Neural cell (in vitro differentiated cells): ENCODE measurements around the gene ADCY2. TPM values are rescaled to one million over a fixed set of nuclear protein-coding genes. Genes with fewer than 3 reads are reported as not detected.

Experiments used
- H2AFZ ChIP-seq: fragments of 200-600, 300-800 bp; sonication (generic), shearing (Covaris generic); 2 replicates; pipeline ENCODE4 v1.6.0; 2014; ENCODE audit warnings: low read depth, mild to moderate bottlenecking, antibody characterized with exemption, low read length, moderate library complexity
- H3F3A ChIP-seq: fragments of 200-600 bp; shearing (Covaris generic); 2 replicates; pipeline ENCODE4 v1.6.1; 2016; ENCODE audit warnings: mild to moderate bottlenecking, moderate library complexity, mixed read lengths, antibody characterized with exemption, low read length; ENCODE audit not compliant: insufficient read depth, poor library complexity, severe bottlenecking
- H3K27ac ChIP-seq: fragments of 200-600, 300-800 bp; sonication (generic), shearing (Covaris generic); 2 replicates; pipeline ENCODE4 v1.5.1; 2014; ENCODE audit warnings: mild to moderate bottlenecking, low read length, moderate library complexity
- H3K27me3 ChIP-seq: fragments of 300-800, 200-600 bp; sonication (generic), shearing (Covaris generic); 2 replicates; pipeline ENCODE4 v1.6.0; 2014; ENCODE audit warnings: mild to moderate bottlenecking, low read depth, low read length, moderate library complexity; ENCODE audit not compliant: insufficient read depth
- H3K36me3 ChIP-seq: fragments of 300-800, 200-600 bp; sonication (generic), shearing (Covaris generic); 2 replicates; pipeline ENCODE4 v1.5.1; 2014; ENCODE audit warnings: mild to moderate bottlenecking, antibody characterized with exemption, low read length, moderate library complexity; ENCODE audit not compliant: insufficient read depth
- H3K4me2 ChIP-seq: fragments of 300-800, 200-600 bp; sonication (generic), shearing (Covaris generic); 2 replicates; pipeline ENCODE4 v1.6.0; 2014; ENCODE audit warnings: mild to moderate bottlenecking, low read length
- H3K4me3 ChIP-seq: fragments of 300-800, 200-600 bp; sonication (generic), shearing (Covaris generic); 2 replicates; pipeline ENCODE4 v1.5.1; 2014; ENCODE audit warnings: mild to moderate bottlenecking, low read length, moderate library complexity
- H3K79me2 ChIP-seq: fragments of 200-600 bp; shearing (Covaris generic); replicated peaks from 2 replicates; pipeline ENCODE4 v1.6.0; 2014; ENCODE audit warnings: mild to moderate bottlenecking, low read length, moderate library complexity; ENCODE audit not compliant: insufficient read depth
- H3K9ac ChIP-seq: fragments of 300-800, 200-600 bp; sonication (generic), shearing (Covaris generic); 2 replicates; pipeline ENCODE4 v1.6.1; 2016; ENCODE audit warnings: mild to moderate bottlenecking, low read length, mixed read lengths
- H3K9me2 ChIP-seq: fragments of 200-600 bp; shearing (Covaris generic); 2 replicates; pipeline ENCODE4 v1.6.1; 2016; ENCODE audit warnings: mild to moderate bottlenecking, low read length, mixed read lengths; ENCODE audit not compliant: insufficient read depth
- H3K9me3 ChIP-seq: fragments of 200-600, 300-800 bp; sonication (generic), shearing (Covaris generic); 2 replicates; pipeline ENCODE4 v1.6.1; 2016; ENCODE audit warnings: mild to moderate bottlenecking, mixed run types, low read length, moderate library complexity, mixed read lengths
- H4K20me1 ChIP-seq: fragments of 200-600 bp; shearing (Covaris generic); 2 replicates; pipeline ENCODE4 v1.6.1; 2016; ENCODE audit warnings: mild to moderate bottlenecking, mixed run types; ENCODE audit not compliant: insufficient read depth
- CTCF ChIP-seq: fragments of 450-650 bp; IDR thresholded peaks from 2 replicates; pipeline ENCODE4 v1.5.1; 2014; ENCODE audit warnings: antibody characterized with exemption, mild to moderate bottlenecking, moderate library complexity; ENCODE audit not compliant: poor library complexity, severe bottlenecking
- EP300 ChIP-seq: fragments of 450-650 bp; conservative IDR thresholded peaks from 2 replicates; pipeline ENCODE4 v1.6.1; 2014; ENCODE audit warnings: antibody characterized with exemption, mild to moderate bottlenecking, moderate library complexity; ENCODE audit not compliant: poor library complexity, severe bottlenecking
- EZH2 ChIP-seq: fragments of 200-600, 300-800 bp; shearing (Covaris generic), sonication (generic); IDR thresholded peaks from 2 replicates; pipeline ENCODE4 v1.6.1; 2014; ENCODE audit warnings: antibody characterized with exemption, low read length, borderline replicate concordance, mild to moderate bottlenecking; ENCODE audit not compliant: insufficient read depth, poor library complexity, severe bottlenecking
- MXI1 ChIP-seq: fragments of 450-650 bp; conservative IDR thresholded peaks from 2 replicates; pipeline ENCODE4 v1.6.1; 2014; ENCODE audit warnings: antibody characterized with exemption, mild to moderate bottlenecking; ENCODE audit not compliant: poor library complexity, severe bottlenecking
- POLR2AphosphoS5 ChIP-seq: IDR thresholded peaks from 2 replicates; pipeline ENCODE4 v1.6.1; 2012
- RAD21 ChIP-seq: fragments of 450-650 bp; conservative IDR thresholded peaks from 2 replicates; pipeline ENCODE4 v1.6.1; 2014; ENCODE audit warnings: antibody characterized with exemption, mild to moderate bottlenecking, moderate library complexity
- REST ChIP-seq: IDR thresholded peaks from 2 replicates; pipeline ENCODE4 v1.6.1; 2012; ENCODE audit warnings: borderline replicate concordance
- SMC3 ChIP-seq: fragments of 450-650 bp; conservative IDR thresholded peaks from 2 replicates; pipeline ENCODE4 v1.6.1; 2014; ENCODE audit warnings: antibody characterized with exemption, mild to moderate bottlenecking, moderate library complexity; ENCODE audit not compliant: poor library complexity
- TAF1 ChIP-seq: IDR thresholded peaks from 2 replicates; pipeline ENCODE4 v1.6.1; 2012; ENCODE audit warnings: low read depth
- polyA plus RNA-seq: library from polyadenylated mRNA; depleted of rRNA; stranded (reverse); fragments of >200 nt; gene quantifications from 2 replicates; pipeline ENCODE4 v1.2.3, GENCODE V29; 2014

The ADCY2 gene
- polyA plus RNA-seq, 1 donor from 2014 or later = 1.9 TPM

GRCh38 chr5:7686794-7687193 is 290.9 kb downstream of the ADCY2 start:
- Histone ChIP-seq H3K9ac (no peak overlapping the region), H4K20me1 (no peaks in the 10 kb centered on the region), H3K27me3 (no peaks in the 10 kb centered on the region), H3F3A (no peaks in the 10 kb centered on the region), H3K4me2 (no peak overlapping the region), H3K9me2 (no peaks in the 10 kb centered on the region), H3K27ac (no peak overlapping the region), H2AFZ (no peak overlapping the region), H3K9me3 (no peaks in the 10 kb centered on the region), H3K4me3 (no peak overlapping the region), H3K79me2 (no peaks in the 10 kb centered on the region), H3K36me3 (no peaks in the 10 kb centered on the region)
- TF ChIP-seq MXI1 (no peak), EZH2 (no peak), RAD21 (no peak), CTCF (no peak), EP300 (no peak), TAF1 (no peak), POLR2AphosphoS5 (no peak), SMC3 (no peak), REST (no peak)

GRCh38 chr5:7690557-7690956 is 294.6 kb downstream of the ADCY2 start:
- Histone ChIP-seq H3K9me3 (no peaks in the 10 kb centered on the region), H3K4me3 (no peak overlapping the region), H3K9me2 (no peaks in the 10 kb centered on the region), H2AFZ (no peak overlapping the region), H3K27ac (no peak overlapping the region), H3K4me2 (no peak overlapping the region), H3K9ac (no peak overlapping the region), H3K36me3 (no peaks in the 10 kb centered on the region), H3K79me2 (no peaks in the 10 kb centered on the region), H3F3A (no peaks in the 10 kb centered on the region), H3K27me3 (no peaks in the 10 kb centered on the region), H4K20me1 (no peaks in the 10 kb centered on the region)
- TF ChIP-seq RAD21 = no peak
- TF ChIP-seq MXI1 = no peak
- TF ChIP-seq TAF1 = no peak
- no peak for TF ChIP-seq EP300
- no peak for TF ChIP-seq POLR2AphosphoS5
- TF ChIP-seq CTCF = no peak
- TF ChIP-seq SMC3 = no peak
- TF ChIP-seq EZH2 = no peak
- no peak for TF ChIP-seq REST
